ENCODE measurements around the gene GNG14.

GNG14 gene

DNA sequence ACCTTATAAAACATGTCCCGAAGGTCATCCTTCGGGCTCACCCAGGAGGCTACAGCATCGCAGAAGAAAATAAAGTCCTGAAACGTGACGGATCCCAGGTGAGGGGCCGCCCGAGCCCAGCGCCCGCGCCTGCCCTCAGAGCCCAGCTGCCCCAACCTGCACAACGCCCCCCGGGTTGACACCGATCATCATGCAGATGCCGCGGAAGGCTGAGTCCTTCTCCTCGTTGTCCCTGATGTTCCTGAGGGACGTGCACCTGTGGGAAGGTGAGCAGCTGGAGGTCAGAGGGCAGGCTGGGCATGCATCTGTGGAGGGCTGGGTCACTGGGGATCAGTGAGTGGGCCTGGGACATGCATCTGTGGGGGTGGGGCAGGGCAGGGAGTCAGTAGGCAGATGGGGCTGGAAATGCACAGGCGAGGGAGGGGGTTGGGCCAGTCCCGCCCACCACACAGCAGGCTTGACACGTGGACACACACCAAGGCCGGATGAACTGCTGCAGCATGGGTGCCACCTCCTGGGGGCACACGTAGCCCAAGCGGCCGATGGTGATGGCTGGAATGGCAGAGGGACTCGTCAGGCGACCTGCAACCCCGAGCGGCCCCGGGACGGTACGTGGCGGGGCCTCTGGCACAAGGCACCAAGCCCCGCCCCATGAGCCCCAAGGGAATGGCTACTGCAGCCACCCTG, 13.9 kb downstream of the GNG14 start:
- DNase-seq (no peak), ATAC-seq (ENCODE audit: insufficient read depth, low read depth) (no peak)
- Histone ChIP-seq H3K4me3 (ENCODE audit: low read depth in 1 of 2, low read length in 2 of 2) (no peak overlapping the region), H3K27me3 (ENCODE audit: insufficient read depth, low read length, poor library complexity) (no peaks in the 10 kb centered on the region), H3K4me2 (ENCODE audit: insufficient read depth, low read length) (no peak overlapping the region), H3K9ac (ENCODE audit: low read depth, low read length) (no peak overlapping the region), H3K36me3 (ENCODE audit: insufficient read depth, low read length) (peaks cover 77% of the 10 kb centered on the region), H3K27ac (ENCODE audit: low read length) (no peak overlapping the region), H3K9me3 (ENCODE audit: insufficient read depth, low read length, severe bottlenecking) (no peaks in the 10 kb centered on the region), H4K20me1 (ENCODE audit: insufficient read depth, low read length) (peaks cover 20% of the 10 kb centered on the region), H2AFZ (ENCODE audit: low read depth, low read length) (no peak overlapping the region), H3K79me2 (ENCODE audit: insufficient read depth, low read length) (no peaks in the 10 kb centered on the region), H3K4me1 (ENCODE audit: insufficient read depth, low read length) (peaks cover 24% of the 10 kb centered on the region)
- TF ChIP-seq EZH2 (IDR thresholded peaks at IDR 0.05; ENCODE audit: borderline replicate concordance, low read depth, low read length, severe bottlenecking): no peak
- TF ChIP-seq, protein P1, sequence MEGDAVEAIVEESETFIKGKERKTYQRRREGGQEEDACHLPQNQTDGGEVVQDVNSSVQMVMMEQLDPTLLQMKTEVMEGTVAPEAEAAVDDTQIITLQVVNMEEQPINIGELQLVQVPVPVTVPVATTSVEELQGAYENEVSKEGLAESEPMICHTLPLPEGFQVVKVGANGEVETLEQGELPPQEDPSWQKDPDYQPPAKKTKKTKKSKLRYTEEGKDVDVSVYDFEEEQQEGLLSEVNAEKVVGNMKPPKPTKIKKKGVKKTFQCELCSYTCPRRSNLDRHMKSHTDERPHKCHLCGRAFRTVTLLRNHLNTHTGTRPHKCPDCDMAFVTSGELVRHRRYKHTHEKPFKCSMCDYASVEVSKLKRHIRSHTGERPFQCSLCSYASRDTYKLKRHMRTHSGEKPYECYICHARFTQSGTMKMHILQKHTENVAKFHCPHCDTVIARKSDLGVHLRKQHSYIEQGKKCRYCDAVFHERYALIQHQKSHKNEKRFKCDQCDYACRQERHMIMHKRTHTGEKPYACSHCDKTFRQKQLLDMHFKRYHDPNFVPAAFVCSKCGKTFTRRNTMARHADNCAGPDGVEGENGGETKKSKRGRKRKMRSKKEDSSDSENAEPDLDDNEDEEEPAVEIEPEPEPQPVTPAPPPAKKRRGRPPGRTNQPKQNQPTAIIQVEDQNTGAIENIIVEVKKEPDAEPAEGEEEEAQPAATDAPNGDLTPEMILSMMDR (IDR thresholded peaks at IDR 0.05; ENCODE audit: borderline replicate concordance, extremely low read depth, low read length, poor library complexity, severe bottlenecking): no peak

DNA sequence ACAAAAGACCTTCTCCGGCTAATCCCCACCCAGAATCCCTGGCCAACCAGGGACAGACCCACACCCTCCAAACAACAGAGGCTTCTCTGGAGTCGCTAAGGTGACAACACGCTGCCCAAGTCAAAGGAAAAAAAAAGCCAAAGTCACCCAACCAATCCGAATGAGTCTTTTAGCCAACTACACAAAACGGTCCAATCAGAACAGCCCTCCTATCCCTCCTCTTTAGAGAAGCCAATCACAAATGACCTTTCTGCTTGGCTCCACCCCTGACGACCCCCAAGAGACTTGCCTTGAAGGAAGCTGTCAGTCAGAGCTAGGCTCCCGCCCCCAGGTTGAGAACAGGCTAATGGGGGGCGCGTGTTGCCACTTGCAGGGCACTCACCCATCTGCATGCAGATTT, 15.2 kb downstream of the GNG14 start:
- Histone ChIP-seq H2AFZ (ENCODE audit: low read depth, low read length) (no peak overlapping the region), H3K4me1 (ENCODE audit: insufficient read depth, low read length) (peaks cover 11% of the 10 kb centered on the region), H3K9me3 (ENCODE audit: insufficient read depth, low read length, severe bottlenecking) (no peaks in the 10 kb centered on the region), H3K4me2 (ENCODE audit: insufficient read depth, low read length) (no peak overlapping the region), H3K79me2 (ENCODE audit: insufficient read depth, low read length) (no peaks in the 10 kb centered on the region), H3K4me3 (ENCODE audit: low read depth in 1 of 2, low read length in 2 of 2) (no peak overlapping the region), H3K9ac (ENCODE audit: low read depth, low read length) (no peak overlapping the region), H3K27ac (ENCODE audit: low read length) (no peak overlapping the region), H4K20me1 (ENCODE audit: insufficient read depth, low read length) (peaks cover 20% of the 10 kb centered on the region), H3K36me3 (ENCODE audit: insufficient read depth, low read length) (peaks cover 87% of the 10 kb centered on the region), H3K27me3 (ENCODE audit: insufficient read depth, low read length, poor library complexity) (no peaks in the 10 kb centered on the region)
- TF ChIP-seq, protein P1 (IDR thresholded peaks at IDR 0.05; ENCODE audit: borderline replicate concordance, extremely low read depth, low read length, poor library complexity, severe bottlenecking): no peak
- TF ChIP-seq EZH2 (IDR thresholded peaks at IDR 0.05; ENCODE audit: borderline replicate concordance, low read depth, low read length, severe bottlenecking): no peak
- ATAC-seq (ENCODE audit: insufficient read depth, low read depth) (peak; percentile 87), DNase-seq (peak; percentile 82)

DNA sequence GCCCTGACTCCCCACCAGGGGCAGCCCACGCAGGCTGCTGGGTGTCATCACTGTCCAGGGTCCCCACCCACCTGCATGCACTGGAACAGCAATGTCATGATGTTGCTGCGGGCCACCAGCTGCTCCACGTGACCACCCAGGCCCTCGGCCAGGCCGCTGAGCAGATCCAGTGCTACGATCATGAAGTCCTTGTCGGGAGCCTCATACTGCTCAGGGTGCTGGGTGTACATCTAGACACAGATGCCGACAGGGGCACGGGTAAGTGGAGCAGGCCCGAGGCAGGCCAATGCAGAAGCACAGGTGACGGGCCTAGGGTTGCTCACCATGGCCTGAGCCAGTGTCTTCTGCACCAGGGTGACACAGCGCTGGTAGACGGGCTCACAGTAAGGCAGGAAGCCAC, 17.4 kb downstream of the GNG14 start:
- no peaks in the 10 kb centered on the region for H3K79me2 ChIP-seq (ENCODE audit: insufficient read depth, low read length)
- H3K27ac ChIP-seq (ENCODE audit: low read length): no peak overlapping the region
- no peaks in the 10 kb centered on the region for H3K27me3 ChIP-seq (ENCODE audit: insufficient read depth, low read length, poor library complexity)
- no peaks in the 10 kb centered on the region for H3K9me3 ChIP-seq (ENCODE audit: insufficient read depth, low read length, severe bottlenecking)
- no peak overlapping the region for H2AFZ ChIP-seq (ENCODE audit: low read depth, low read length)
- no peak overlapping the region for H3K9ac ChIP-seq (ENCODE audit: low read depth, low read length)
- no peak for ATAC-seq (ENCODE audit: insufficient read depth, low read depth)
- TF ChIP-seq, protein P1 (IDR thresholded peaks at IDR 0.05; ENCODE audit: borderline replicate concordance, extremely low read depth, low read length, poor library complexity, severe bottlenecking): no peak
- TF ChIP-seq EZH2 (IDR thresholded peaks at IDR 0.05; ENCODE audit: borderline replicate concordance, low read depth, low read length, severe bottlenecking): no peak
- H3K4me1 ChIP-seq (ENCODE audit: insufficient read depth, low read length): no peaks in the 10 kb centered on the region
- H4K20me1 ChIP-seq (ENCODE audit: insufficient read depth, low read length): peaks cover 23% of the 10 kb centered on the region
- H3K4me2 ChIP-seq (ENCODE audit: insufficient read depth, low read length): no peak overlapping the region
- DNase-seq: no peak
- H3K4me3 ChIP-seq (ENCODE audit: low read depth in 1 of 2, low read length in 2 of 2): no peak overlapping the region
- H3K36me3 ChIP-seq (ENCODE audit: insufficient read depth, low read length): peaks cover 95% of the 10 kb centered on the region
